Adipocyte (in vitro differentiated cells): Measurements from ENCODE around the gene DNAH6.
"Not testable (repeated sequence)": the region's sequence is repeated elsewhere in the genome, so short reads cannot be mapped to it uniquely, and the experiment has no call there.

Experiments used
- DNase-seq: peaks from one replicate; pipeline ENCODE4 v3.0.0-alpha.2; 2015; ENCODE audit warnings: low read depth
- H3K27me3 ChIP-seq: replicated peaks from 2 replicates; pipeline ENCODE4 v1.7.0; 2013; ENCODE audit warnings: mild to moderate bottlenecking, low read length, moderate library complexity; ENCODE audit not compliant: control insufficient read depth, insufficient read depth
- H3K36me3 ChIP-seq: 2 replicates; pipeline ENCODE4 v1.7.0; 2013; ENCODE audit warnings: low read length, mild to moderate bottlenecking, moderate library complexity; ENCODE audit not compliant: control insufficient read depth, insufficient read depth, severe bottlenecking
- H3K4me1 ChIP-seq: 2 replicates; pipeline ENCODE4 v1.7.0; 2013; ENCODE audit warnings: mild to moderate bottlenecking, low read length, moderate library complexity; ENCODE audit not compliant: control insufficient read depth, insufficient read depth
- H3K4me3 ChIP-seq: 2 replicates; pipeline ENCODE4 v1.7.0; 2013; ENCODE audit warnings: mild to moderate bottlenecking, low read length, moderate library complexity
- H3K9ac ChIP-seq: 2 replicates; pipeline ENCODE4 v1.7.0; 2013; ENCODE audit warnings: mild to moderate bottlenecking, low read length, moderate library complexity
- H3K9me3 ChIP-seq: 2 replicates; pipeline ENCODE4 v1.7.0; 2013; ENCODE audit warnings: mild to moderate bottlenecking, low read length, moderate library complexity; ENCODE audit not compliant: control insufficient read depth

The DNAH6 gene

GRCh38 chr2:84755096-84755495 is 238.8 kb downstream of the DNAH6 start:
- H3K27me3 ChIP-seq, result no peaks in the 10 kb centered on the region
- H3K4me3 ChIP-seq, result no peak overlapping the region
- H3K9ac ChIP-seq, result no peak overlapping the region
- H3K36me3 ChIP-seq, result no peaks in the 10 kb centered on the region
- peaks cover 7% of the 10 kb centered on the region for H3K9me3 ChIP-seq
- no peak for DNase-seq
- no peaks in the 10 kb centered on the region for H3K4me1 ChIP-seq

DNA sequence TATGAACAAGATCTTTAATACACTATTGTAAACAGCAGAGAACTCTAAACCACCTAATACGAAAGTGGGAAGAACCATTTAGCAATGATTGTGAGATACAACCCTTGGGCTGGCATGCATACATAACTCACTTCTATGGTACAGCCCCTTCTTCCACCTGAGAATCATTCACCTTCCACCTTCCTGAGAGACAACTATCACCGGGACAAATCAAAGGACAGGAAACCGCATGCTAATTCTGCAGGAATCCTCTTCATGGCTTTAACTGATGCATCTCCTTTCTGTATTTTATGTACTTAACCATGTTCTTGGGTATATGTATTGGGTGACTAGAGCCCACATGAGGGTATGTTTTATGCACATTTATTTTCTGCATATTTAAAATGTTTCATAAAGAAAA is 241.3 kb downstream of the DNAH6 start:
- DNase-seq, result no peak
- Histone ChIP-seq H3K9ac (no peak overlapping the region), H3K27me3 (no peaks in the 10 kb centered on the region), H3K9me3 (peaks cover 7% of the 10 kb centered on the region), H3K36me3 (no peaks in the 10 kb centered on the region), H3K4me1 (no peaks in the 10 kb centered on the region), H3K4me3 (no peak overlapping the region)

DNA sequence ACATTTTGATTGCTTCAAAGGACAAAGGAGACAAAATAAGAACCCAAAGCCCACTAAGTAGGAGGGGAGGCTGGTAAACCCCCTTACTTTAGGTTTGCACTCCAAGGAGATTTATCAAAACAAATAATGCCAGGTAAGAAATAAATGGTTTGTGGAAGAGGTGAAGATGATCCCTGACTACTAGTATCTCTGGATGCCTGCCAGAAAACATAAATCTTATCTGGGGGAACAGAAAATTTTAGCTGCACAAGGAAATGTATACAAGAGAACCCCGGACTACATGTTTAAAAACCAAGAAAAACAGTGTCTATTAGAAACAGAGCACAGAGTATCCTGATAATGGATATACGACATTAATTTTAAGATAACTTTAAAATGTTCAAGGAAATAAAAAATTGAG is 250.5 kb downstream of the DNAH6 start:
- Histone ChIP-seq H3K9me3 (peaks cover 10% of the 10 kb centered on the region), H3K36me3 (no peaks in the 10 kb centered on the region), H3K4me1 (no peaks in the 10 kb centered on the region), H3K27me3 (no peaks in the 10 kb centered on the region), H3K4me3 (no peak overlapping the region), H3K9ac (no peak overlapping the region)
- DNase-seq, result no peak

GRCh38 chr2:84768840-84769239 is 252.5 kb downstream of the DNAH6 start:
- no peaks in the 10 kb centered on the region for H3K27me3 ChIP-seq
- H3K9ac ChIP-seq, result no peak overlapping the region
- no peaks in the 10 kb centered on the region for H3K4me1 ChIP-seq
- no peak overlapping the region for H3K4me3 ChIP-seq
- peaks cover 26% of the 10 kb centered on the region for H3K9me3 ChIP-seq
- H3K36me3 ChIP-seq, result no peaks in the 10 kb centered on the region
- no peak for DNase-seq

GRCh38 chr2:84770280-84770679 is 254.0 kb downstream of the DNAH6 start:
- Histone ChIP-seq H3K9ac (no peak overlapping the region), H3K9me3 (peaks cover 39% of the 10 kb centered on the region), H3K27me3 (no peaks in the 10 kb centered on the region), H3K4me1 (no peaks in the 10 kb centered on the region), H3K4me3 (no peak overlapping the region), H3K36me3 (no peaks in the 10 kb centered on the region)
- DNase-seq, result no peak

- H3K36me3 ChIP-seq, result no peaks in the 10 kb centered on the region
- no peak overlapping the region for H3K4me3 ChIP-seq
- peaks cover 45% of the 10 kb centered on the region for H3K9me3 ChIP-seq
- no peak overlapping the region for H3K9ac ChIP-seq
- DNase-seq, result no peak
- no peaks in the 10 kb centered on the region for H3K27me3 ChIP-seq
- H3K4me1 ChIP-seq, result no peaks in the 10 kb centered on the region
Observed at GRCh38 chr2:84771251-84771650, 255.0 kb downstream of the DNAH6 start.

DNA sequence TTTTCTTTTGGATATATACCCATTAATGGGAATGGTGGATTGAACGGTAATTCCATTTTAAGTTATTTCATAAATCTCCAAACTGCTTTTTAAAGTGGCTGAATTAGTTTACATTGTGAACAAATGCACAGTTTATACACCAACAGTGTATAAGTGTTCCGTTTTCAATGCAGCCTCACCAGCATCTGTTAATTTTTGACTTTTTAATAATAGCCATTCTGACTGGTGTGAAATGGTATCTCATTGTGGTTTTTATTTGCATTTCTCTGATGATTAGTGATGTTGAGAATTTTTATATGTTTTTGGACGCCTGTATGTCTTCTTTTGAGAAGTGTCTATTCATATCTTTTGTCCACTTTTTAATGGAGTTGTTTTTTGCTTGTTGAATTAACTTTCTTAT is 257.3 kb downstream of the DNAH6 start:
- not testable (repeated sequence) for DNase-seq, H3K4me1 ChIP-seq, H3K36me3 ChIP-seq, H3K9ac ChIP-seq, H3K27me3 ChIP-seq, H3K4me3 ChIP-seq
- H3K9me3 ChIP-seq, result peaks cover 45% of the 10 kb centered on the region

DNA sequence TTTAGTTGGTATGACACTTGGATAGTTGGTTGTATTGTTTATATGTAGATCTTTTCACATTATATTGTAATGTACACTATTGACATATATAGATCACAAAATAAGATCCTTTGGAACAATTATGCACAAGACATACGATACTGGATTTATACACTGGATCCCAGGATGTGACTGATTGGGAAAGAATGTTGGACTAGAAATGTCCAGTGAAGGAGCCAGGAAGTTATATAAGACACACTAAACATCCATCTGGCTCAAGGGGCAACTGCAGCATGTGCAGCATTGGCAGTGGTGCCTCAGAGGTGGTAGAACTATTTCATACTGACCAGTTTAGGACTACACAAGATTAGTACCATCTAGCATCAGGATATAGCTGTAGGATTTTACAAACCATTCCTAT is 259.7 kb downstream of the DNAH6 start:
- no peak for DNase-seq

GRCh38 chr2:84778911-84779690 is 262.8 kb downstream of the DNAH6 start:
- Histone ChIP-seq H3K27me3 (no peaks in the 10 kb centered on the region), H3K4me1 (no peaks in the 10 kb centered on the region), H3K9me3 (peaks cover 20% of the 10 kb centered on the region), H3K36me3 (no peaks in the 10 kb centered on the region), H3K9ac (no peak overlapping the region), H3K4me3 (no peak overlapping the region)
- no peak for DNase-seq

More for the DNA sequence above, 259.7 kb downstream of the DNAH6 start:
- H3K4me1 ChIP-seq, result no peaks in the 10 kb centered on the region
- H3K4me3 ChIP-seq, result no peak overlapping the region
- no peaks in the 10 kb centered on the region for H3K27me3 ChIP-seq
- H3K9me3 ChIP-seq, result peaks cover 45% of the 10 kb centered on the region
- no peak overlapping the region for H3K9ac ChIP-seq
- no peaks in the 10 kb centered on the region for H3K36me3 ChIP-seq

DNA sequence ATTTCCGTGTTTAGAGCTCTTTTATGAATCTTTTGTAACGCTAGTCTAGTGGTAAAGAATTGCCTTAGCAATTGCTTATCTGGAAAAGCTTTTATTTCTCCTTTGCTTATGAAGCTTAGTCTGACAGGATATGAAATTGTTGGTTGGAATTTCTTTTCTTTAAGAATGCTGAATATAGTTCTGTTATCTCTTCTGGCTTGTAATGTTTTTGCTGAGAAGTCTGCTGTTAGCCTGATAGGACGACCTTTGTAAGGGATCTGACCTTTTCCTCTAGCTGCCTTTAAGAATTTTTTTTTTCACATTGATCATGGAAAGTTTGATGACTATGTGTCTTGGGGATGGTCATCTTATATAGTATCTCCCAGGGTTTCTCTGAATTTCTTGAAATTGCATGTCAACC is 263.5 kb downstream of the DNAH6 start:
- Histone ChIP-seq H3K4me1 (no peaks in the 10 kb centered on the region), H3K9me3 (peaks cover 13% of the 10 kb centered on the region), H3K36me3 (no peaks in the 10 kb centered on the region), H3K9ac (no peak overlapping the region), H3K4me3 (no peak overlapping the region), H3K27me3 (no peaks in the 10 kb centered on the region)
- DNase-seq, result no peak

GRCh38 chr2:84781942-84782716 is 265.8 kb downstream of the DNAH6 start:
- H3K36me3 ChIP-seq, result no peaks in the 10 kb centered on the region
- DNase-seq, result no peak

More at GRCh38 chr2:84781942-84782716, 265.8 kb downstream of the DNAH6 start:
- Histone ChIP-seq H3K9ac (no peak overlapping the region), H3K4me1 (no peaks in the 10 kb centered on the region), H3K4me3 (no peak overlapping the region), H3K9me3 (peaks cover 2% of the 10 kb centered on the region), H3K27me3 (no peaks in the 10 kb centered on the region)
